GM12801 (cell line): ENCODE data around the gene MYH9.

Experiments
- CTCF ChIP-seq: IDR thresholded peaks from one replicate; pipeline ENCODE4 v1.5.1; 2011; ENCODE audit warnings: control low read depth; ENCODE audit not compliant: insufficient read length; ENCODE audit errors: extremely low read depth

MYH9 gene

GRCh38 chr22:36341640-36342041 is 46.1 kb downstream of the MYH9 start:
- TF ChIP-seq CTCF, result no peak

GRCh38 chr22:36340621-36341020 is 47.1 kb downstream of the MYH9 start:
- no peak for TF ChIP-seq CTCF

- no peak for TF ChIP-seq CTCF
These were observed 48.3 kb downstream of the MYH9 start for GRCh38 chr22:36339171-36340065.

- no peak for TF ChIP-seq CTCF
These were observed 50.2 kb downstream of the MYH9 start for GRCh38 chr22:36337365-36338130.

GRCh38 chr22:36336246-36337182 is 51.3 kb downstream of the MYH9 start:
- no peak for TF ChIP-seq CTCF

GRCh38 chr22:36335621-36336020 is 52.1 kb downstream of the MYH9 start:
- TF ChIP-seq CTCF, result no peak
